Suprapubic skin (tissue), 3 donors: ENCODE data around the gene CPSF4.
A peak's percentile ranks its signal among the peaks of the same experiment; 100 is the strongest.

Source experiments
- CTCF ChIP-seq, 2 donors: fragments of 200-600 bp in 1 of 2; fragments of 450-650 bp in 1 of 2; sonication (generic) in 1 of 2; IDR thresholded peaks; one replicate each; pipeline ENCODE4 v1.5.1; 2016 to 2019; ENCODE audit warnings: antibody characterized with exemption in 2 of 2, mild to moderate bottlenecking in 1 of 2, moderate library complexity in 1 of 2
- EP300 ChIP-seq: sonication (generic); formaldehyde crosslinking; IDR thresholded peaks from one replicate; pipeline ENCODE4 v1.6.1; 2017; ENCODE audit warnings: antibody characterized with exemption
- POLR2A ChIP-seq, 2 donors: fragments of 450-650 bp; IDR thresholded peaks; one replicate each; pipeline ENCODE4 v1.6.1; 2017; ENCODE audit warnings: antibody characterized with exemption in 2 of 2, mild to moderate bottlenecking in 2 of 2, moderate library complexity in 2 of 2

- TF ChIP-seq CTCF (IDR thresholded peaks at IDR 0.05) = no peak
- TF ChIP-seq EP300 = no peak
- peak; percentile 74 to 76 for TF ChIP-seq POLR2A (IDR thresholded peaks at IDR 0.05)
Measured at GRCh38 chr7:99499721-99500636, 61.2 kb downstream of the CPSF4 start, which contains the start of gene ZNF394.
